Thoracic aorta (tissue), 2 donors: Measurements from ENCODE around the gene TRIM46. TPM values are rescaled to one million over a fixed set of nuclear protein-coding genes. Genes with fewer than 3 reads are reported as not detected.
A peak's percentile ranks its signal among the peaks of the same experiment; 100 is the strongest.

Source experiments
- ATAC-seq: fragments of 150-250 bp; one replicate; pipeline ENCODE4 v1.8.0; 2017; ENCODE audit warnings: low read depth; ENCODE audit not compliant: insufficient number of reproducible peaks, low FRiP score
- DNase-seq: peaks from one replicate; pipeline ENCODE4 v3.0.0-alpha.2; 2020; ENCODE audit warnings: low spot score
- H3K27ac ChIP-seq, 2 donors: fragments of 200-600 bp; sonication (generic); 1 replicate in 1 of 2; 2 replicates in 1 of 2; pipeline ENCODE4 v1.5.1; 2016; ENCODE audit warnings: mild to moderate bottlenecking in 2 of 2, moderate library complexity in 2 of 2
- H3K27me3 ChIP-seq: fragments of 200-600 bp; sonication (generic); replicated peaks from 2 replicates; pipeline ENCODE4 v1.6.0; 2016; ENCODE audit warnings: mild to moderate bottlenecking; ENCODE audit not compliant: insufficient read depth
- H3K36me3 ChIP-seq: fragments of 200-600 bp; sonication (generic); one replicate; pipeline ENCODE4 v1.5.1; 2016
- H3K4me1 ChIP-seq, 2 donors: fragments of 200-600 bp; sonication (generic); 1 replicate in 1 of 2; 2 replicates in 1 of 2; pipeline versions ENCODE4 v1.5.1 to v1.6.0; 2016; ENCODE audit warnings: low read depth in 2 of 2, mild to moderate bottlenecking in 1 of 2; ENCODE audit not compliant: control insufficient read depth in 1 of 2
- H3K4me3 ChIP-seq: fragments of 200-600 bp; sonication (generic); 2 replicates; pipeline ENCODE4 v1.5.1; 2016; ENCODE audit warnings: mild to moderate bottlenecking
- H3K9me3 ChIP-seq: fragments of 200-600 bp; sonication (generic); 2 replicates; pipeline ENCODE4 v1.5.1; 2016
- CTCF ChIP-seq: fragments of 200-600 bp; sonication (generic); IDR thresholded peaks from one replicate; pipeline ENCODE4 v1.5.1; 2019; ENCODE audit warnings: antibody characterized with exemption
- total RNA-seq, 2 donors: library from RNA; depleted of rRNA; stranded (reverse); fragments of >200 nt; gene quantifications; one replicate each; pipeline versions ENCODE4 v1.1.0 to v1.2.3, GENCODE V29; 2016

Gene TRIM46
- total RNA-seq, 2 donors from 2014 or later, result 2.7 to 5.8 TPM

GRCh38 chr1:155175281-155175926 lies 1.8 kb downstream of the TRIM46 start:
- Histone ChIP-seq H3K27me3 (no peaks in the 10 kb centered on the region), H3K4me1 (peaks cover 8 to 32% of the 10 kb centered on the region in 2 donors), H3K27ac (no peak overlapping the region), H3K36me3 (no peaks in the 10 kb centered on the region), H3K4me3 (no peak overlapping the region), H3K9me3 (no peaks in the 10 kb centered on the region)
- no peak for TF ChIP-seq CTCF
- DNase-seq, result no peak
- ATAC-seq, result no peak

GRCh38 chr1:155175927-155176371 lies 2.3 kb downstream of the TRIM46 start:
- peaks cover 8 to 32% of the 10 kb centered on the region in 2 donors for H3K4me1 ChIP-seq
- no peak for TF ChIP-seq CTCF
- ATAC-seq, result no peak
- H3K4me3 ChIP-seq, result no peak overlapping the region
- DNase-seq, result no peak
- H3K27me3 ChIP-seq, result no peaks in the 10 kb centered on the region
- no peaks in the 10 kb centered on the region for H3K36me3 ChIP-seq
- no peaks in the 10 kb centered on the region for H3K9me3 ChIP-seq
- H3K27ac ChIP-seq, result no peak overlapping the region

- Histone ChIP-seq H3K27me3 (no peaks in the 10 kb centered on the region), H3K4me1 (peaks cover 8 to 32% of the 10 kb centered on the region in 2 donors)
- no peak for ATAC-seq
Measured at GRCh38 chr1:155176544-155177071, 3.0 kb downstream of the TRIM46 start.

GRCh38 chr1:155177192-155177917 lies 3.7 kb downstream of the TRIM46 start:
- no peak overlapping the region for H3K4me3 ChIP-seq
- no peak overlapping the region for H3K27ac ChIP-seq
- no peak for TF ChIP-seq CTCF
- H3K9me3 ChIP-seq, result no peaks in the 10 kb centered on the region
- DNase-seq (no peak), ATAC-seq (no peak)
- H3K27me3 ChIP-seq, result no peaks in the 10 kb centered on the region
- H3K4me1 ChIP-seq, result peaks cover 5 to 26% of the 10 kb centered on the region in 2 donors
- no peaks in the 10 kb centered on the region for H3K36me3 ChIP-seq

More at GRCh38 chr1:155176544-155177071, 3.0 kb downstream of the TRIM46 start:
- Histone ChIP-seq H3K9me3 (no peaks in the 10 kb centered on the region), H3K27ac (no peak overlapping the region), H3K4me3 (no peak overlapping the region), H3K36me3 (no peaks in the 10 kb centered on the region)
- DNase-seq, result no peak
- TF ChIP-seq CTCF, result peak; percentile 94

- no peak overlapping the region for H3K27ac ChIP-seq
- no peak for ATAC-seq
- no peaks in the 10 kb centered on the region for H3K27me3 ChIP-seq
- no peaks in the 10 kb centered on the region for H3K36me3 ChIP-seq
- no peak for DNase-seq
- H3K4me3 ChIP-seq, result no peak overlapping the region
- TF ChIP-seq CTCF, result no peak
- H3K4me1 ChIP-seq, result peaks cover 4 to 23% of the 10 kb centered on the region in 2 donors
- H3K9me3 ChIP-seq, result no peaks in the 10 kb centered on the region
Measured at GRCh38 chr1:155177918-155178281, 4.3 kb downstream of the TRIM46 start.
